Measurements from ENCODE around the gene PRKCZ.

DNA sequence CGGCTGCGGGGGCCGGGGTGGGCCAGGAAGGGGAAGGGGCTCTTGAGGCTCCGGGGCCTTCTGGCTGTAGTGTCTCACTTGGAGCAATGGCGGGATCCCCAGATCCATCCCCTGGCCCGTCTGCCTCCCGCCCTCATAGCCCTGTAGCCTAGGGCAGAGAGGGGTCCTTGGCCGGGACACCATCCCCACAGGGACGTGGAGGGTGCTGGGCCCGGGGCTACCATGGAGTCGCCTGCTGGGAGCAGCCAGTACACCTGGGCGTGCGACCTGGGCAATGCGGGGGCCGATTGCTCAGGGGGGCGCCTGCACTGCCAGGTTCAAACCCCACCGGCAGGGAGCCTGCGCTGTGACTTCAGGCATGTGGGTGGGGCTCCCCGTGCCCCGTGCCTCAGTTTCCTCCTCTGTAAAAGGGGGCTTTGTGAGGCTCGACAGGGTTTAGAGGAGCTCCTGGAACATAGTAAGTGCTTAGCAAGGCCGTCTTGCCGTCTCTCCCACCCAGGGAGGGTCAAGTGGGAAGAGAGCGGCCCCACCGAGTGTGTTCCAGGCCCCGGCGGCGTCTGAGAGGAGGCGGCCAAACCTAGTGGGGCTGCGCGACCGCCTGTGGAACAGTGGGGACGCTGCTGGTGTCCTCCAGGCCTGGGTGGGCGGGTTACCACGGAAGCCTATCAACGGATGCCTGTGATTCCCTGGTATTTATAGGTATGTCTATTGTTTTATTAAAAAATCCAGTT lies 20.8 kb downstream of the PRKCZ start:
- TF ChIP-seq EZH2 (IDR thresholded peaks at IDR 0.05; ENCODE audit: low read depth) = no peak
- TF ChIP-seq, protein P1, sequence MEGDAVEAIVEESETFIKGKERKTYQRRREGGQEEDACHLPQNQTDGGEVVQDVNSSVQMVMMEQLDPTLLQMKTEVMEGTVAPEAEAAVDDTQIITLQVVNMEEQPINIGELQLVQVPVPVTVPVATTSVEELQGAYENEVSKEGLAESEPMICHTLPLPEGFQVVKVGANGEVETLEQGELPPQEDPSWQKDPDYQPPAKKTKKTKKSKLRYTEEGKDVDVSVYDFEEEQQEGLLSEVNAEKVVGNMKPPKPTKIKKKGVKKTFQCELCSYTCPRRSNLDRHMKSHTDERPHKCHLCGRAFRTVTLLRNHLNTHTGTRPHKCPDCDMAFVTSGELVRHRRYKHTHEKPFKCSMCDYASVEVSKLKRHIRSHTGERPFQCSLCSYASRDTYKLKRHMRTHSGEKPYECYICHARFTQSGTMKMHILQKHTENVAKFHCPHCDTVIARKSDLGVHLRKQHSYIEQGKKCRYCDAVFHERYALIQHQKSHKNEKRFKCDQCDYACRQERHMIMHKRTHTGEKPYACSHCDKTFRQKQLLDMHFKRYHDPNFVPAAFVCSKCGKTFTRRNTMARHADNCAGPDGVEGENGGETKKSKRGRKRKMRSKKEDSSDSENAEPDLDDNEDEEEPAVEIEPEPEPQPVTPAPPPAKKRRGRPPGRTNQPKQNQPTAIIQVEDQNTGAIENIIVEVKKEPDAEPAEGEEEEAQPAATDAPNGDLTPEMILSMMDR (conservative IDR thresholded peaks at IDR 0.05) = no peak

Data from PC-9 (cell line).